LoVo (cell line): ENCODE results near the gene HES2.
A peak's percentile ranks its signal among the peaks of the same experiment; 100 is the strongest.
"Not testable (repeated sequence)": the region's sequence is repeated elsewhere in the genome, so short reads cannot be mapped to it uniquely, and the experiment has no call there.

ENCODE experiments used
- DNase-seq: peaks from one replicate; pipeline ENCODE4 v3.0.0-alpha.2; 2016; ENCODE audit warnings: low spot score

The HES2 gene

GRCh38 chr1:6454856-6455751, 35.4 kb upstream of the HES2 start:
- DNase-seq = no peak

- not testable (repeated sequence) for DNase-seq
Observed at GRCh38 chr1:6453895-6454855, 34.5 kb upstream of the HES2 start.

GRCh38 chr1:6450943-6451373, 31.2 kb upstream of the HES2 start:
- DNase-seq = no peak

GRCh38 chr1:6450486-6450885, 30.8 kb upstream of the HES2 start:
- DNase-seq = not testable (repeated sequence)

- DNase-seq = no peak
Observed at GRCh38 chr1:6450005-6450450, 30.3 kb upstream of the HES2 start.

DNA sequence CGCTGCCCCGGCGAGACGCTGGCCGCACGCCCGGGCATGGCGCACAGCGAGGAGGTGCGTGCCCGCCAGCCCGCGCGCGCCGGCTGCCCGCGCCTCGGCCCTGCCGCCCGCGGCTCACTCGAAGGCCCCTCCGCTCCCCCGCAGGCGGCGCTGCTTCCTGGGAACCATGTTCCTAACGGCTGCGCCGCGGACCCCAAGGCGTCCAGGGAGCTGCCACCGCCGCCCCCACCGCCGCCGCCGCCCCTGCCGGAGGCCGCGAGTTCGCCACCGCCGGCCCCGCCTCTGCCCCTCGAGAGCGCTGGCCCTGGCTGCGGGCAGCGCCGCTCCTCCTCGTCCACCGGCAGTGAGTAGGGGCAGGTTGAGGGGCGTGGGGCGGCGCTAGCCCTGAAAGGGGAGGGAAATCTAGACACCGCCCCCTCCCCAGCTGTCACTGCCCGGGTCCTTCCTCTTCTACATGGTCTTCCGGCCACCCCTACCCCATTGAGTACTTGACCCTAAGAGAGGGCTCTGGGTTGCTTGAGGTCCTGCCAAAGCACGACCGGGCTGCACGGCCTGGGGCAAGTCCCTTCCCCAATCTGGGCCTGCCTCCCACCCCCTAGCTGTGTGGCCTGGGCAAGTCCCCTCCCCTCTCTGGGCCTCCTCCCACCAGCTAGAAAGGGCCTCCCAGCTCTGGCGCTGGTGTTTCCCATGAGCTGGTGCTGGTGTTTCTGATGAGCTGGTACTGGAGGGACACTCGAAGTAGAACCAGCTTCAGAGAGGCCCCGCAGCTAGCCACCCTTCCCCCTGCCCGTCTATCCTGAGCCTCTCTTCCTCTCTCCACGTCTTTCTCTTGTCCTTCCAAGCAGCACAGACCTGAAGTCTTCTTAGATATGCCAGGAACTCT, 29.3 kb upstream of the HES2 start:
- no peak for DNase-seq

DNA sequence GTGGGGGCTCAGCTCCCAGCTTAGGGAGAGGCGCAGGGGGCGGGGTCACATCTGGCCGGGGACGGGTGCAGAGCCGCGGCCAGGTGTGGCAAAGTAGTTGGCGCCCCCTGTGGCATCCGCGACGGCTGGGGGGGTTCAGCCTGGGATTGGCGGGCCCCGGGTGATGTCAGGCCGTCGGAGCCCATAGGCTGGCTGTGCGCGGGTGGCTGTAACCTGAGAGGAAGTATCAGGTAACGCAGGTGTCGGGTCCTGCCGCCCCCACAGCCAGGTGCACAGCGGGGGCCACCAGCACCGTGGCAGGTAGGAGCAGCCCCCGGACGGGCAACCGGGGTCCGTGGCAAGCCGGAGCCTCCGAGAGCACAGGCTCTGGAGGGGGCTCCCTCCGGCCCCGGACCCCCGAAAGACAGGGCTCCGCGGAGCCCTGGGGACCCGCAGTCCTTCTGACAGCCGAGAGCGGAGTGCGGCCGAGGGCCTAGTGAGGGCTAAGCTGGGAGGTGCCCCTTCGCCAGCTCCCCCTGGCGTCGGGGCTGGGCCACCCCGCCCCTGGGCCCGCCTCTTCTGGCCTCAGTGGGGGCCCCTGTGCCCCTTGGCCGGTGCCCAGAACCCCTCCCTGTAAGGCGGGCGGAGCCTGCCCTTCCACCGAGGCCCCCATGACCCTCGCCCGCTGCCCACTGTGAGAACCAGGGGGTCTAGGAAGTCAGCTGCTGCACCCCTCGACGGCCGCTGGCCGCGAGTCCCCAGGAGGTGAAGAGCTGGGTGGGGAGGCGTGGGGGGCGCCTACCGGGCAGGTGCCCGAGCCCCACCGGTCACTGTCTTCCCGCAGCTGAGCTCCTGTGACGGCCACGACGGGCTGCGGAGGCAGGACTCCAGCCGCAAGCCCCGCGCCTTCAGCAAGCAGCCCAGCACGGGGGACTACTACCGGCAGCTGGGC, 28.4 kb upstream of the HES2 start:
- no peak for DNase-seq

DNA sequence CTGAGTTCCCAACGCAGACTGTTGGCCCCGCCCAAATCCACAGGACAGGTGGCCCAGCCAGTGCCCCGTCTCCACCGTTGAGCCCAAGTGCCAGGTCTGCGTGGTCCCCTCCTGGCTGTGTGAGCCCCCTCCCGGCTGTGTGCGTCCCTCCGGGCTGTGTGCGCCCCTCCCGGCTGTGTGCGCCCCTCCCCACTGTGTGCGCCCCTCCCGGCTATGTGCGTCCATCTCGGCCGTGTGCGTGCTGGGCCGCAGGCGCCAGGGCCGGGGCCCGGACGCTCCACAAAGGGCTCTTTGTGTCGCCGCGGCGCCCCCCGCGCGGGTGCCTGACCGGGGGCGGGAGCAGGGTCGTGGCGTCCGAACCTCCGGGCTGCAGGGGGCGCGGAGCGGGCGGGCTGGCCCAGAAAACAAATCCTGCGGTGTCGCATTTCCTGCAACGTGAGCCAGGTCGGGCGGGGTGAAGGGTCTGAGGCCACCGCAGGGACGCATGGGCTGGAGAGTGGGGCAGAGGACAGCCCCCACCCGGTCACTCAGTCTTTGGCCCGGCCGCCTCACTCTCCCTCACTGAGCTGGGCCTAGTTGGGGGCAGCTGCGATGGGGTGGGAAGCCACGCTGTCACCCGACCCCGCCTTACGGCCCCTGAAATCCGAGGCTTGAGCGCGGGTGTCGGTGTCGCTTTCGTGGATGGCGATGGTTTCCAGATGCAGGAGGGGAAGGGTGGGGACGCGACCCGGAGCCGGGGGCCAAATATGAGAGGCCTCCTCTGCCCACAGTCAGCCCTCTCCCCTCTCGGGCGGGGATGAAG, 27.5 kb upstream of the HES2 start:
- DNase-seq = no peak

DNA sequence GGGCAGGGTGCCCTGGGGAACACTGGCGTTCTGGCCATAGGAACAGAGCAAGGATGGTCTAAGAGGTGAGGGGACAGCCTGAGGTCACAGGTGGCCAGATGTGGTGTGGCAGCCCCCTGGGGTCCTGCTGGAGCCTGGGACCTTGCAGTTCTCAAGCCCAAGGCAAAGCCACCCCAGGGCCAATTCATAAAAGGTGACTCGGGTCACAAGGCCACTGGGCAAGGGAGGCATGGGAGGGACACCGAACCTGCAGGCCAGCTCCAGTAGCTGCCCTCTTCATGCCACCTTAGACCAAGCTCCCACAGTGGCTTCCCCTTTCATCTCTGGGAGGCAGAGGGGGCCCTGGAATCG, 26.9 kb upstream of the HES2 start:
- DNase-seq = no peak

DNA sequence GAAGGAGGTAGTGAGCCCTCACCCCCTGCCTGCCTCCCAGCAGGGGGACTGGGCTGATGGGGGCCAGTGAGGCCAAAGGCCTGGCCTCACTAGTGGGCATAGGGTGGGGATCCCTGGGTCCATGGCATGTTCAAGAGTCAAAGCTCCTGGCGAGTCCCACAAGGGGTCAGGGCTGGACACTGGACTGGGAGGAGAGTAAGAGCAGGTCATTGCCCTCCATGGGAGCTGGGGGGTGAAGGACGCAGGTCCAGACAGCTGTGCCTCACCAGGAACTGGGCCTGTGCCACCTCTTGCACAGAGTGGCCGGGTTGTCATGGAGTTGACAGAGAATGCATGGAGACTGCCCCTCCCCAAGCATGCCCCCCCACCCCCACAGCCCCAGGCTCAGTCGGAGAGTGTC, 26.2 kb upstream of the HES2 start:
- DNase-seq = not testable (repeated sequence)

- peak; percentile 11 for DNase-seq
Observed at GRCh38 chr1:6445062-6445763, 25.5 kb upstream of the HES2 start.

GRCh38 chr1:6444377-6444776, 24.7 kb upstream of the HES2 start:
- no peak for DNase-seq

DNA sequence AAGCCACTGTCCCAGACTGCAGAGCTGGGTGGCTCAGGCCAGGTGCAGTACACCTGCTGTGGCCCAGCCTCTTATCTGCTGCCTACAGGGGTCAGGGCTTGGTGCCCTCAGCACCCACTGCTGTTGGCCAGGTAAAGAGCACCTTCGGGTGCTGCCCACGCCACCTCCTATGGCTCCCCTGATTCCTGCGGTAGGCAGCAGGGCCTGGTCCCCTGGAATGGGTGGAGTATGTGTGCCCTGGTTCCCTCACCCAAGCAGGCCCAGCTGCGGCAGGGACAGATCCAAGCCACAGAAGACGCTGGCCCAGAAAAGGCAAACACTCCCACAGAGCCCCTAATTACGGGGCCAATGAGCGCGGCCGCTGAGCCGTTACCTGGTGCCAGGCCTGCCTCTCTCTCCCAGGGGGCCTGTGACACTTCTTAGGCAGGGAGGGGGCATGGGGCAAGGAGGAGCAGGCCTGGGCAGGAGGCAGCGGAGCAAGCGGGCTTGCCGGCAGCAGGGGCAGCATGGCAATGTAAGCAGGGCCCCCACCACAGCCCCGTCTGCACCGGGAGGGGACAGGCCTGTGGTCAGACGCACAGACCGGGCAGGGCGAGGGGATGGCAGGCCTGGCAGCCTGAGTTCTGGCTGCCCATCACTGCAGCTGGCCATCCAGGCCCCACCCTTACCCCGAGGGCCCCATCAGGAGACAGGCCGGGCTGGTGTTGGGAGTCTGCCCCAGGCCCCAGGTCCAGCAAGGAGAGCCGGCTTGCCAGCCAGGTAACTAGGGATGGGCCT, 23.8 kb upstream of the HES2 start:
- no peak for DNase-seq

DNA sequence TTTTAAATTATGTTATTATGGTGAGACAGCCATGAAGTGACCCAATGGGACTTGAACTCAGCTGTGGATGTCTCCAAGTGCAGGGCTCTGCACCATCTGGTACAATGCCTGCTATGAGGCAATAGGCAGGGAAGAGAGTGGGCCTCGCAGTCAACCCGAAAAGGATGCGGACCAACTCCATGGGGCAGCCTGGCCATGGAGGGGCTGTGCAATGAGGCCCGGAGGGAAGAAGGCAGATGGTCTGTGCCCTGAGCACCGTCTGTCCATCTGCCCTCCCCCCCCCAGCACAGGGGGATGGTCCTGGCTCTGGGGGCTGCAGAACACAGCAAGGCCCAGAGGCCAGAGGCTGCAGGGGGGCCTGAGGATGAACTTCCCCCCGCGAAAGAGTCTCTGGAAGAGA, 21.9 kb upstream of the HES2 start:
- no peak for DNase-seq

- peak; percentile 40 for DNase-seq
Observed at GRCh38 chr1:6440198-6441126, 20.7 kb upstream of the HES2 start.

GRCh38 chr1:6438047-6438525, 18.4 kb upstream of the HES2 start:
- peak; percentile 63 for DNase-seq
